ENCODE data around the gene HGFAC. TPM values are rescaled to one million over a fixed set of nuclear protein-coding genes. Genes with fewer than 3 reads are reported as not detected.

HGFAC gene
- total and polyA plus RNA-seq, 12 donors, result 0.12 to 0.84 (median 0.51) TPM; not detected in 5

DNA sequence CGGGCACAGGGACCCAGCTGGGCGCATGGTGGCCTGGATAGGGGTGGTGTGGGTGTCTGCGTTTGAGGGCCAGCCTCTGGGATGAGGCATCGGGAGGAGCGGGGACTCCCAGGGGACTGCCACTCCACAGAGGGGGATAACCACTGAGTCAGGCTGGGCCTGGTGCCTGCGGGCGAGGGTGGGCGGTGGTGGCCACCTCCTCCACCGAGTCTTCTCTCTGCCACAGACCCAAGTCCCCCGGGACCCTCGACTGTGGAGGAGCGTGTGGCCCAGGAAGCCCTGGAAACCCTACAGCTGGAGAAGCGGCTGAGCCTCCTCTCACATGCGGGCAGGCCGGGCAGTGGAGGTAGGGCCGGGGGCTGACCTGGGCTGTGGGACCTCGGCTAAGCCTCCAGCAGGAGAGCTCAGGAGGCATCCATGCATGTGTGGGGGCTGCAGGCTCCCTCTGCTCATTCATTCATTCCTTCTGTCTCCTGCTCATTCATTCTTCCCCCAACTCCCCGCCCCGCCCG, 47.7 kb downstream of the HGFAC start:
- WGBS, 4 donors, result 42 to 80% (median 53%) methylated on average over 6 to 20 of the region's 20 CpGs
- TF ChIP-seq, protein P1, sequence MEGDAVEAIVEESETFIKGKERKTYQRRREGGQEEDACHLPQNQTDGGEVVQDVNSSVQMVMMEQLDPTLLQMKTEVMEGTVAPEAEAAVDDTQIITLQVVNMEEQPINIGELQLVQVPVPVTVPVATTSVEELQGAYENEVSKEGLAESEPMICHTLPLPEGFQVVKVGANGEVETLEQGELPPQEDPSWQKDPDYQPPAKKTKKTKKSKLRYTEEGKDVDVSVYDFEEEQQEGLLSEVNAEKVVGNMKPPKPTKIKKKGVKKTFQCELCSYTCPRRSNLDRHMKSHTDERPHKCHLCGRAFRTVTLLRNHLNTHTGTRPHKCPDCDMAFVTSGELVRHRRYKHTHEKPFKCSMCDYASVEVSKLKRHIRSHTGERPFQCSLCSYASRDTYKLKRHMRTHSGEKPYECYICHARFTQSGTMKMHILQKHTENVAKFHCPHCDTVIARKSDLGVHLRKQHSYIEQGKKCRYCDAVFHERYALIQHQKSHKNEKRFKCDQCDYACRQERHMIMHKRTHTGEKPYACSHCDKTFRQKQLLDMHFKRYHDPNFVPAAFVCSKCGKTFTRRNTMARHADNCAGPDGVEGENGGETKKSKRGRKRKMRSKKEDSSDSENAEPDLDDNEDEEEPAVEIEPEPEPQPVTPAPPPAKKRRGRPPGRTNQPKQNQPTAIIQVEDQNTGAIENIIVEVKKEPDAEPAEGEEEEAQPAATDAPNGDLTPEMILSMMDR (IDR thresholded peaks at IDR 0.05), result no peak
- TF ChIP-seq POLR2A (IDR thresholded peaks at IDR 0.05), result no peak
- Histone ChIP-seq H3K4me1 (replicated peaks in 1 of 2) (no peaks in the 10 kb centered on the region), H3K36me3 (replicated peaks in 1 of 2) (no peaks in the 10 kb centered on the region), H3K27ac (no peak overlapping the region), H3K9me3 (replicated peaks in 1 of 3) (no peaks in the 10 kb centered on the region), H3K4me3 (no peak overlapping the region), H3K27me3 (peaks cover 29% of the 10 kb centered on the region)
- no peak for DNase-seq
- intact Hi-C loops (cut with DNase I), result no loop called here

DNA sequence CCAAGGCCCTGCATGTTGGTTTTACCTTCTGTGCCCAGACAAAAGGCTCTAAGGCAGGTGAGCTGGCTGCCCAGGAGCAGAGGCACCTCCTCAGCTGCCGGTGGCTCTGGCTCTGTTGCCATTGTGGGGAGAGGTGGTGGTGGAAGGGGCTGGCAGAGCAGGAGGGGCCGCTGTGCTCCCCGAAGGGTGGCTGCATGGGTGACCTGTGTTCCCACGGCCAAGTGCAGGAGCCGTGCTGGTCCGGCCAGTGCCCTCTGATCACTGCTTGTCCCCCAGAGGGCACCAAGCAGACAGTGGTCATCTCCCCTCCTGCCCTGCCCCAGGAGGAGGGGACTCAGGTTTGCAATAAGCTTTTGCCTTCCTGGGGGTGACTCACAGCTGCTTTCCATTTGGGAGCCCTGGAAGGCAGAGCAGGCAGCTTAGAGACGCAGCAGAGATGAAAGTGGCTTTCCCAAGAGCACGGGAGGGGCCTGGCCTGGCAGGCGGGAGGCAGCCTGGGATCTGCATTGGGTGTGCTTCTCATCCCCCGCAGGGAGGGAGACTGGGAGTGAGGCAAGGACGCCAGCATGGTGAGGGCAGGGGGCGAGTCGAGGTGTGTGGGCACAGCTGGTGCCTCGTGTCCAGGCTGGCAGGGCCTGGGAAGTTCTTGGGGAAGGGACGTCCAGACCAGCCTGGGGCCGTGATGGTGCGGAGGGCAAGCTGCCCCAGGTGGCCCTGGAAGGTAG, 50.1 kb downstream of the HGFAC start:
- Histone ChIP-seq H3K9me3 (replicated peaks in 1 of 3) (no peaks in the 10 kb centered on the region), H3K27me3 (peaks cover 23% of the 10 kb centered on the region), H3K4me3 (no peak overlapping the region), H3K27ac (no peak overlapping the region), H3K36me3 (replicated peaks in 1 of 2) (no peaks in the 10 kb centered on the region), H3K4me1 (replicated peaks in 1 of 2) (no peaks in the 10 kb centered on the region)
- 54 to 61% (median 58%) methylated on average over 12 to 17 of the region's 17 CpGs for WGBS, 4 donors
- TF ChIP-seq, protein P1 (IDR thresholded peaks at IDR 0.05), result no peak
- TF ChIP-seq POLR2A (IDR thresholded peaks at IDR 0.05), result no peak
- intact Hi-C loops (cut with DNase I), result no loop called here
- no peak for DNase-seq

DNA sequence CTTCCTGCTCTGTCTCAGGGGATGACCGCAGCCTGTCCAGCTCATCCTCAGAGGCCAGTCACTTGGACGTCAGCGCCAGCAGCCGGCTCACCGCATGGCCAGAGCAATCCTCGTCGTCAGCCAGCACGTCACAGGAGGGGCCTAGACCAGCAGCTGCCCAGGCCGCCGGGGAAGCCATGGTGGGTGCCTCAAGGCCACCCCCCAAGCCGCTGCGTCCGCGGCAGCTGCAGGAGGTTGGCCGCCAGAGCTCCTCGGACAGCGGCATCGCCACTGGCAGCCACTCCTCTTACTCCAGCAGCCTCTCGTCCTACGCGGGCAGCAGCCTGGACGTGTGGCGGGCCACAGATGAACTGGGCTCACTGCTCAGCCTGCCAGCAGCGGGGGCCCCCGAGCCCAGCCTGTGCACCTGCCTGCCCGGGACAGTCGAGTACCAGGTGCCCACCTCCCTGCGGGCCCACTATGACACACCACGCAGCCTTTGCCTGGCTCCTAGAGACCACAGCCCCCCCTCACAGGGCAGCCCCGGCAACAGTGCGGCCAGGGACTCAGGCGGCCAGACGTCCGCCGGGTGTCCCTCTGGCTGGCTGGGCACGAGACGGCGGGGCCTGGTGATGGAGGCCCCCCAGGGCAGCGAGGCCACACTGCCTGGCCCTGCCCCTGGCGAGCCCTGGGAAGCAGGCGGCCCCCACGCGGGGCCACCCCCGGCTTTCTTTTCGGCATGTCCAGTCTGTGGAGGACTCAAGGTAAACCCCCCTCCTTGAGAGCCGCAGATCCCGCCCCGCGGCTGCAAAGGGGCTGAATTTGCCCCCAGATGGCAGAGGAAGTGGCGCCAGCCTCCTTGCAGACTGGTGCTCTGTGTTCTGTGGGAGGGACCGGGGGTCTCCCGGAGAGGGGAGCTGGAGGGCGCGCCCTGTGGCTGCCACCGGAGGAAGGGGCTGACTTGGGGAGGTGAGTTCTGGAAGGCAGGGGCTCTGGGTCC, 51.3 kb downstream of the HGFAC start:
- no peak overlapping the region for H3K4me3 ChIP-seq
- intact Hi-C loops (cut with DNase I), result no loop called here
- WGBS, 4 donors, result 65 to 69% (median 67%) methylated on average over 15 to 55 of the region's 55 CpGs
- no peak for TF ChIP-seq POLR2A (IDR thresholded peaks at IDR 0.05)
- TF ChIP-seq, protein P1 (IDR thresholded peaks at IDR 0.05), result no peak
- H3K36me3 ChIP-seq (replicated peaks in 1 of 2), result no peaks in the 10 kb centered on the region
- H3K9me3 ChIP-seq (replicated peaks in 1 of 3), result no peaks in the 10 kb centered on the region
- H3K27me3 ChIP-seq, result peaks cover 23% of the 10 kb centered on the region
- peak in 2 of 7 donors; percentile 33 to 38 for DNase-seq
- no peaks in the 10 kb centered on the region for H3K4me1 ChIP-seq (replicated peaks in 1 of 2)
- no peak overlapping the region for H3K27ac ChIP-seq
